GM12801 (cell line): Measurements from ENCODE around the gene GMCL1.

Experiments
- CTCF ChIP-seq: IDR thresholded peaks from one replicate; pipeline ENCODE4 v1.5.1; 2011; ENCODE audit warnings: control low read depth; ENCODE audit not compliant: insufficient read length; ENCODE audit errors: extremely low read depth

The GMCL1 gene

GRCh38 chr2:69914950-69915945 lies 85.8 kb downstream of the GMCL1 start, which contains the start of gene MXD1:
TSS of gene MXD1 (plus strand) at chr2:69915109. CDS start at chr2:69915331, 222 bp downstream.
- TF ChIP-seq CTCF: no peak

- TF ChIP-seq CTCF: no peak
These were observed 86.6 kb downstream of the GMCL1 start for GRCh38 chr2:69916106-69916505.

- no peak for TF ChIP-seq CTCF
These were observed 88.4 kb downstream of the GMCL1 start for GRCh38 chr2:69917852-69918251.

- no peak for TF ChIP-seq CTCF
These were observed 88.9 kb downstream of the GMCL1 start for GRCh38 chr2:69918401-69918800.

GRCh38 chr2:69923116-69923515 lies 93.7 kb downstream of the GMCL1 start:
- no peak for TF ChIP-seq CTCF

- TF ChIP-seq CTCF: no peak
These were observed 97.5 kb downstream of the GMCL1 start for GRCh38 chr2:69926849-69927515.
